Fibroblast of villous mesenchyme (primary cell): ENCODE results near the gene NPAS2. TPM values are rescaled to one million over a fixed set of nuclear protein-coding genes. Genes with fewer than 3 reads are reported as not detected.

Experiments used
- DNase-seq: peaks from one replicate; pipeline ENCODE4 v3.0.0-alpha.2; 2010; ENCODE audit warnings: low read depth
- H3K4me3 ChIP-seq: 2 replicates; pipeline ENCODE4 v1.5.1; 2011; ENCODE audit warnings: low read depth, mild to moderate bottlenecking, low read length
- total RNA-seq: library from RNA; depleted of rRNA; stranded (reverse); fragments of >200 nt; gene quantifications from 2 replicates; pipeline ENCODE4 v1.2.3, GENCODE V29; 2012
- TF ChIP-seq, protein P1 (sequence below): IDR thresholded peaks from 2 replicates; pipeline ENCODE4 v1.5.1; 2012; ENCODE audit warnings: low read depth, mild to moderate bottlenecking, low read length; ENCODE audit not compliant: insufficient read depth

Gene NPAS2
- total RNA-seq, 1 donor: 17.3 TPM

DNA sequence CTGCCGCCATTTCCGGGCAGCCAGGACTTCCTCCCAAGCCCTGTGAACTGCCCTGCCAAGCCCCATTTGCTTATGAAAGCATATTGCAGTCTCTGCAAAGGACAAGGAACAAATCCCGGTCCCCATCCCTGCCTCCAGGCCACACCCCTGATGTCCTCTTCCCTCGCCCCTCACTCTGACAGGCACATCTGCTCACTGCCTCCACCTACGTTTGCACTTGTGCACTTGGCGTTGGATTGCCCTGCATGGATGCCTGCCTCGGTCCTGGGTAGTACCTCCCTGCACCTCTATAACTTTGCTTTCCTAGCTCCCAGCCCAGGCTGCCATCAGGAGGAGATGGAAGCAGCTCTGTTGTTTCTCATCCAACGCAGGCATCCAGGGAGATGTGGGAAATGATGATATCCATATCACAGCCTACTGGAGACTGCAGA, 162.5 kb downstream of the NPAS2 start:
- TF ChIP-seq, protein P1, sequence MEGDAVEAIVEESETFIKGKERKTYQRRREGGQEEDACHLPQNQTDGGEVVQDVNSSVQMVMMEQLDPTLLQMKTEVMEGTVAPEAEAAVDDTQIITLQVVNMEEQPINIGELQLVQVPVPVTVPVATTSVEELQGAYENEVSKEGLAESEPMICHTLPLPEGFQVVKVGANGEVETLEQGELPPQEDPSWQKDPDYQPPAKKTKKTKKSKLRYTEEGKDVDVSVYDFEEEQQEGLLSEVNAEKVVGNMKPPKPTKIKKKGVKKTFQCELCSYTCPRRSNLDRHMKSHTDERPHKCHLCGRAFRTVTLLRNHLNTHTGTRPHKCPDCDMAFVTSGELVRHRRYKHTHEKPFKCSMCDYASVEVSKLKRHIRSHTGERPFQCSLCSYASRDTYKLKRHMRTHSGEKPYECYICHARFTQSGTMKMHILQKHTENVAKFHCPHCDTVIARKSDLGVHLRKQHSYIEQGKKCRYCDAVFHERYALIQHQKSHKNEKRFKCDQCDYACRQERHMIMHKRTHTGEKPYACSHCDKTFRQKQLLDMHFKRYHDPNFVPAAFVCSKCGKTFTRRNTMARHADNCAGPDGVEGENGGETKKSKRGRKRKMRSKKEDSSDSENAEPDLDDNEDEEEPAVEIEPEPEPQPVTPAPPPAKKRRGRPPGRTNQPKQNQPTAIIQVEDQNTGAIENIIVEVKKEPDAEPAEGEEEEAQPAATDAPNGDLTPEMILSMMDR: no peak
- no peak overlapping the region for H3K4me3 ChIP-seq
- DNase-seq: no peak

DNA sequence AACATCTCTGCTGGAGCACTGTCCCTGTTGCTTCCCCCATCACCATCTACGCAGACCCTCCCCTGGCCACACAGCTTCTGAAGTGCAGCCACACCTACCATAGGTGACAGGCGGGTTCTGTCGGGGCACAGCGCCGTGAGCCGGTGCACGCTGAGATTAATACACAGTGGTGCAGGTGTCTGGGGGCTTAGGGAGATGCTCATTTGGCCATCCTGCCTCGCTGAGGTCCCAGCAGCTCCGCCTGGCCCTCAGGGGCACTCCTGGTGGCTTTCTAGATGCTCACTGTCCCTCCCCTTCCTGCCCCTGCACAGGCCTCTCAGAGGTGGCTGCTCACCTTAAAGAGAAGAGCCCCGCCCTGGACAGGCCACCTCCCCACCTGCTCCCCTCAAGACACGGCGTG, 163.3 kb downstream of the NPAS2 start:
- DNase-seq: no peak
- TF ChIP-seq, protein P1: no peak
- H3K4me3 ChIP-seq: no peak overlapping the region

DNA sequence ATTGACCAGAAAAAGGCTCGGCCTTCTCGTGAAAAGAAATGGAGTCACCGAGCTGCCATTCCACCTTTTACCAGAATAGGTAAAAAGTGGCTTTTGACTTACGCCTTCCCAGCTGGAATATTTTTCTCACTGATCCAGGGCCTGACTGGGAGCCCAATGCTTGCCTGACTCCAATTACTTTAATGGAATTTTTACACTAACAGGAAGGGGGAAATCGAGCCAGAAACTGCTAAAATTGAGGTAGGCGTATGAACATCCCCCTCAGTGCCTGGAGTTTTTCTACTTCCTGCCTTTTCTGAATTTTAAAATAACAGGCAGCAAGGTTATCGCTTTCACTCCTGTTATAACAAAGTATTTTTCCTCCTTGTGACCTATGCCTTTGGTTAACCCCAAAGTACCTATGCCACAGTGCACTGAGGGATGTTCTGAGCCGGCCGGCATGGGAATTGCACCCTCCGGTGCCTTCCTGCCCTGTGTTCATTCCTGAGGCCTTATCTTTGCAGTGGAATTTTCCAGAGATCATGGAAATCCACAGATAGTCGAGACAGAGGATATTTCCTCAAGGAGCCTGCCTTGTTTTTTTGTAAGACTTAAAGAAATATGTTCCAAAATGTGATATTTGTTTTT, 163.9 kb downstream of the NPAS2 start:
- no peak overlapping the region for H3K4me3 ChIP-seq
- TF ChIP-seq, protein P1: no peak
- DNase-seq: peak; percentile 56

DNA sequence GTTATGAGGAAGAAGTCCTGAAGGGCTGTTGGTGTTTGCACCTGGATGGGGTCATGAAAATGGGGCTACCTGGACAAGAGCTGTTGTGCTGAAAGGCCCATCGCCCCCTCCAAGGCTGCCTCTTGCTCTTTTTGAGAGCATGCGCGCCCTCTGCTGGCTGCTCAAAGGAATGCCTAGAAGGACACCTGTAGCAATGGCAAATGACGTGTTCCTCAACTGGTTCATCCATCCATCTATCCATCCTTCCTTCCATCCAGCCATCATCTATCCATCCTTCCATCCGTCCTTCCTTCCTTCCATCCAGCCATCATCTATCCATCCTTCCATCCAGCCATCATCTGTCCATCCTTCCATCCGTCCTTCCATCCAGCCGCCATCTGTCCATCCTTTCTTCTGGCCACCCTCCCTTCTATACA, 165.0 kb downstream of the NPAS2 start:
- DNase-seq: peak; percentile 78
- TF ChIP-seq, protein P1: peak; percentile 85
- H3K4me3 ChIP-seq: no peak overlapping the region

DNA sequence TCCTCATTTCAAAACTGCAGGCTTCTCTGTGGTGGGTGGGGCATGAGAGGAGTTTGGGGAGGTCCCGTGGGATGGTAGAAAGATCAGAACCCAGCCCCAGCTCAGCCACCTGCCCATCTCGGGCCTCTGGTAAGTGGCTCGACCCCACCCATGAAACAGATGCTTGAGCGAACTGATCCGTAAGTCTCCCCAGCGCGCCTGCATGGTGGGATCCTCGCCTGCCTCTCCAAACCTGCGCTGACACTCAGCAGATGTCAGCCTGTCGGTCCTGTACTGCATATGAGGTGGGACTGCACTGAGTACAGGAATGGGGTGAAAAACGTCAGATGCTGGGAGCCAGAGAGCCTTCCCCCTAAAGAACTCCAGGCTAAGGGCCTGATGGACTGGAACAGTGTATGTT, 166.2 kb downstream of the NPAS2 start:
- DNase-seq: no peak
- TF ChIP-seq, protein P1: no peak
- no peak overlapping the region for H3K4me3 ChIP-seq

DNA sequence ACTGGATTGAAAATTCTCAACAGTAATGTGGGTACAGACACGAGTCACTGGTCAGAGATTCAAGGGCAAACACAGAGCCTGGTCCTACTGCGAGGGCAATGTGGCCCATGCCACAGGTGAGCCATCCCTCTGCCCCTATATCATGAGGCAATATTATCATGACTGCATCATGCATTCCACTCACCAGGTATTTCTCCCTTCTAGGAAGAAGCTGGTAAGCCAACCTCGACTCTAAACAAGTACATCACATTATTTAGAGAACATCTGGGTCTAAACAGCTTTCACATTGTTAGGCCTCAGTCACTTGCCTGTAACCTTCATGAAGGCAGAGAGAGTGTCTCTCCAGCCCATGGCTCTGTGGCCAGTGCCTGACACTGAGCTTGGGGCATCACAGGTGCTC, 167.6 kb downstream of the NPAS2 start:
- DNase-seq: no peak
- TF ChIP-seq, protein P1: no peak
- H3K4me3 ChIP-seq: no peak overlapping the region

DNA sequence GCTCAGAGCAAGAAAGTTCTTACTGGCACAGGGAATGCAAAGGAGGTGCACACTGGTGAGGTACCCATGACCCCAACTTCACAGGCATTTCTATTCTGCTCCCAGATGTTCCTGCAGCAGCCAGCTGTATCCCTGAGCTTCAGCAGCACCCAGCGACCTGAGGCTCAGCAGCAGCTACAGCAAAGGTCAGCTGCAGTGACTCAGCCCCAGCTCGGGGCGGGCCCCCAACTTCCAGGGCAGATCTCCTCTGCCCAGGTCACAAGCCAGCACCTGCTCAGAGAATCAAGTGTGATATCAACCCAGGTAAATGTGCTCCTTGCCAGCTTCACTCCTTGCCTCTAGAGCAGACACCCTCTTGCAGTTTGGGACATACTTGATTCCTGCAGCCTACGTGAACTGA, 168.0 kb downstream of the NPAS2 start:
- DNase-seq: no peak
- TF ChIP-seq, protein P1: no peak
- H3K4me3 ChIP-seq: no peak overlapping the region
